Heart right ventricle (tissue), 16 donors: ENCODE data around the gene MRAS. TPM values are rescaled to one million over a fixed set of nuclear protein-coding genes. Genes with fewer than 3 reads are reported as not detected.

ENCODE experiments used
- ATAC-seq, 8 donors: fragments of 200-7000 bp; cut with Tn5 transposase; one replicate each; pipeline ENCODE4 v1.9.1; 2020; ENCODE audit warnings: mild to moderate bottlenecking in 8 of 8, moderate library complexity in 8 of 8, moderate number of reproducible peaks in 1 of 8
- DNase-seq, 2 donors: peaks; one replicate each; pipeline ENCODE4 v3.0.0-alpha.2; 2020
- H3K27ac ChIP-seq, 10 donors: fragments of 200-600 bp; sonication (generic) in 2 of 10; one replicate each; pipeline versions ENCODE4 v1.5.0 to v1.8.0; 2020 to 2022; ENCODE audit warnings: mild to moderate bottlenecking in 3 of 10
- H3K27me3 ChIP-seq, 7 donors: fragments of 200-600 bp; one replicate each; pipeline ENCODE4 v1.8.0; 2021 to 2022; ENCODE audit warnings: mild to moderate bottlenecking in 2 of 7
- H3K36me3 ChIP-seq, 9 donors: fragments of 200-600 bp; sonication (generic) in 1 of 9; one replicate each; pipeline versions ENCODE4 v1.5.0 to v1.8.0; 2020 to 2022; ENCODE audit warnings: mild to moderate bottlenecking in 2 of 9
- H3K4me1 ChIP-seq, 9 donors: fragments of 200-600 bp; sonication (generic) in 1 of 9; one replicate each; pipeline versions ENCODE4 v1.5.0 to v1.8.0; 2020 to 2022; ENCODE audit warnings: mild to moderate bottlenecking in 4 of 9
- H3K4me3 ChIP-seq, 10 donors: fragments of 200-600 bp; sonication (generic) in 2 of 10; one replicate each; pipeline versions ENCODE4 v1.5.0 to v1.8.0; 2020 to 2022; ENCODE audit warnings: mild to moderate bottlenecking in 7 of 10, moderate library complexity in 2 of 10
- H3K9me3 ChIP-seq, 11 donors: fragments of 200-600 bp in 10 of 11; sonication (generic) in 2 of 11; one replicate each; pipeline versions ENCODE4 v1.5.0 to v1.8.0; 2013 to 2022; ENCODE audit warnings: mild to moderate bottlenecking in 2 of 11, control low read depth in 1 of 11, moderate library complexity in 1 of 11
- whole genome bisulfite sequencing, 2 donors: extraction: QIAGEN DNeasy Blood & Tissue Kit; methylation state at CpG; one replicate each; pipeline ENCODE4 v1.1.7; 2013; ENCODE audit warnings: inconsistent platforms in 1 of 2; 5-methylcytosine and 5-hydroxymethylcytosine counted together
- intact Hi-C, 10 donors: fragments of 100-400 bp; cut with DNase I; formaldehyde crosslinking; loops; one replicate each; pipeline versions ENCODE4 v1.11.1 to v1.14.2; 2022
- polyA plus RNA-seq, 2 donors: library from polyadenylated mRNA; stranded (reverse); fragments of 200-250 nt; gene quantifications; one replicate each; pipeline ENCODE4 v1.2.3, GENCODE V29; 2013
- total RNA-seq, 10 donors: library from RNA; stranded (reverse); fragmentation: NEBNext Ultra II Directional in 3 of 10; extraction: Animal tissue kit (Norgen Biotek cat#: 25700) in 3 of 10; gene quantifications; one replicate each; pipeline versions ENCODE4 v1.2.1 to v1.2.4, GENCODE V29; 2021 to 2023
- TF ChIP-seq, protein P1 (sequence below), 9 donors: fragments of 200-600 bp; sonication (generic) in 2 of 9; IDR thresholded peaks; one replicate each; pipeline versions ENCODE4 v1.5.0 to v1.8.0; 2021 to 2022; ENCODE audit warnings: antibody characterized with exemption in 9 of 9, mild to moderate bottlenecking in 5 of 9, moderate library complexity in 1 of 9
- donor health status: Arrhythmogenic right ventricular cardiomyopathy.
- donor health status: ischemic (EF 13 %, LVEDD 7.1; RV severe dilation, severe dysfunction).
- donor health status: healthy with polysubstance abuse.
- donor health status: DM: no; HTN: yes; CAD: no.
- donor health status: DM: no; HTN: no; CAD: no.
- donor health status: ischemic (EF 25% LVEDD 6.9; RV normal size, moderate dysfunction).
- donor health status: ischemic (EF 25% LVEDD 5.7; RV mildly dilated, moderate dysfunction).
- donor health status: healthy.
- donor health status: DM: yes; HTN: yes; CAD: no.
- donor health status: Ischemic cardiomyopathy.
- donor health status: ischemic (EF 35%, LVEDD 5.7; RV mildly dilated, moderate dysfunction).
- donor health status: nonischemic (EF 11% LVEDD 7.7; RV severe dilation, severe dysfunction).
- donor health status: DM: yes; HTN: yes; CAD: no.
- donor health status: PGD.
- donor health status: ischemic (EF 29% LVEDD 5.4; RV normal size, mild dysfunction).
- donor health status: nonischemic (EF 23%, LVEDD 6.1; RV moderate dilation, normal function).

Gene MRAS
- total and polyA plus RNA-seq, 12 donors: 78.6 to 381 (median 256) TPM

GRCh38 chr3:138398791-138399575 lies 50.6 kb downstream of the MRAS start:
- no peaks in the 10 kb centered on the region for H3K27me3 ChIP-seq
- WGBS, 2 donors: 69 to 73% methylated on average over 11 of the region's 11 CpGs
- peaks cover 0 to 89% (median 45%) of the 10 kb centered on the region in 9 donors for H3K4me1 ChIP-seq
- intact Hi-C loops: loop anchor here in 8 of 10 donors (5.0 to 10.0 kb wide), 5 partner anchors 37 to 67 kb away; partner anchors contain the start of gene MRAS (in 5 of the 8)
- peaks cover 0 to 70% (median 31%) of the 10 kb centered on the region in 9 donors for H3K36me3 ChIP-seq
- peak in 2 of 8 donors; percentile 7 to 12 for ATAC-seq
- no peak overlapping the region for H3K4me3 ChIP-seq
- no peaks in the 10 kb centered on the region for H3K9me3 ChIP-seq
- peak overlapping the region; percentile 20 to 92 (median 65) for H3K27ac ChIP-seq
- DNase-seq: no peak
- TF ChIP-seq, protein P1, sequence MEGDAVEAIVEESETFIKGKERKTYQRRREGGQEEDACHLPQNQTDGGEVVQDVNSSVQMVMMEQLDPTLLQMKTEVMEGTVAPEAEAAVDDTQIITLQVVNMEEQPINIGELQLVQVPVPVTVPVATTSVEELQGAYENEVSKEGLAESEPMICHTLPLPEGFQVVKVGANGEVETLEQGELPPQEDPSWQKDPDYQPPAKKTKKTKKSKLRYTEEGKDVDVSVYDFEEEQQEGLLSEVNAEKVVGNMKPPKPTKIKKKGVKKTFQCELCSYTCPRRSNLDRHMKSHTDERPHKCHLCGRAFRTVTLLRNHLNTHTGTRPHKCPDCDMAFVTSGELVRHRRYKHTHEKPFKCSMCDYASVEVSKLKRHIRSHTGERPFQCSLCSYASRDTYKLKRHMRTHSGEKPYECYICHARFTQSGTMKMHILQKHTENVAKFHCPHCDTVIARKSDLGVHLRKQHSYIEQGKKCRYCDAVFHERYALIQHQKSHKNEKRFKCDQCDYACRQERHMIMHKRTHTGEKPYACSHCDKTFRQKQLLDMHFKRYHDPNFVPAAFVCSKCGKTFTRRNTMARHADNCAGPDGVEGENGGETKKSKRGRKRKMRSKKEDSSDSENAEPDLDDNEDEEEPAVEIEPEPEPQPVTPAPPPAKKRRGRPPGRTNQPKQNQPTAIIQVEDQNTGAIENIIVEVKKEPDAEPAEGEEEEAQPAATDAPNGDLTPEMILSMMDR (IDR thresholded peaks at IDR 0.05): no peak

GRCh38 chr3:138399766-138400165 lies 51.4 kb downstream of the MRAS start:
- 43 to 59% methylated on average over 10 of the region's 10 CpGs for WGBS, 2 donors
- H3K4me1 ChIP-seq: peaks cover 0 to 82% (median 45%) of the 10 kb centered on the region in 9 donors
- H3K27ac ChIP-seq: peak overlapping the region; percentile 20 to 92 (median 63)
- peak in 5 of 8 donors; percentile 5 to 57 (median 27) for ATAC-seq
- no peak overlapping the region for H3K4me3 ChIP-seq
- intact Hi-C loops: loop anchor here in 8 of 10 donors (5.0 to 10.0 kb wide), 5 partner anchors 37 to 67 kb away; partner anchors contain the start of gene MRAS (in 5 of the 8)
- H3K9me3 ChIP-seq: no peaks in the 10 kb centered on the region
- no peaks in the 10 kb centered on the region for H3K27me3 ChIP-seq
- H3K36me3 ChIP-seq: peaks cover 0 to 78% (median 38%) of the 10 kb centered on the region in 9 donors
- TF ChIP-seq, protein P1 (IDR thresholded peaks at IDR 0.05): no peak
- no peak for DNase-seq

DNA sequence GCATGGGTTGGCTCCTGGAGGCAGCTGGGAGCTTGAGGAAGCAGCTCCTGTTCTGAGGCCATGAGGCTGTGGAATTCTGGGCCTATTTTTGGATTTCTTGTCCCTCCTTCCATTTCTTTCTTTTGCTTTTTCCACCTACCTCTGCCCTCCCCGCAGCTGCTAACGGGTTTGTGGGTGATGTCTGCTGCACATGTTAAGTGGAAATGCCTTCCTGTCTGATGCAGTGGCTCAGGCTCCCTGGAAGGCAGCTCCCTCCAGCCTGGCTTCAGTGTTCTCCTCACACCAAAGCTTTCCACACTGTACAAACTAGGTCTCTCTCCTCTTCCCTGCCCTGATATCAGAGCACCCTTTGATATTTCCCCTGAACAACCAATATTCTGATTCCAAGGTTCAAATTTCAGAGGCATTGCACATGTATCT lies 52.3 kb downstream of the MRAS start:
- intact Hi-C loops: loop anchor here in 1 of 10 donors (5.0 kb wide), 1 partner anchor 68 kb away; no protein-coding TSS in a partner anchor
- peaks cover 0 to 87% (median 43%) of the 10 kb centered on the region in 9 donors for H3K36me3 ChIP-seq

GRCh38 chr3:138401834-138402233 lies 53.5 kb downstream of the MRAS start:
- H3K27me3 ChIP-seq: no peaks in the 10 kb centered on the region
- TF ChIP-seq, protein P1 (IDR thresholded peaks at IDR 0.05): no peak
- WGBS, 2 donors: 85 to 86% methylated on average over 7 of the region's 7 CpGs
- peaks cover 0 to 61% (median 34%) of the 10 kb centered on the region in 9 donors for H3K4me1 ChIP-seq
- H3K27ac ChIP-seq: peak overlapping the region in 5 of 10 donors; percentile 41 to 92 (median 64)
- intact Hi-C loops: loop anchor here in 1 of 10 donors (5.0 kb wide), 1 partner anchor 70 kb away; no protein-coding TSS in a partner anchor
- peaks cover 0 to 90% (median 43%) of the 10 kb centered on the region in 9 donors for H3K36me3 ChIP-seq
- H3K9me3 ChIP-seq: no peaks in the 10 kb centered on the region
- no peak overlapping the region for H3K4me3 ChIP-seq
- DNase-seq (no peak), ATAC-seq (peak in 1 of 8 donors; percentile 28)

More for the DNA sequence above, 52.3 kb downstream of the MRAS start:
- TF ChIP-seq, protein P1 (IDR thresholded peaks at IDR 0.05): no peak
- DNase-seq (no peak), ATAC-seq (peak in 1 of 8 donors; percentile 19)
- Histone ChIP-seq H3K27me3 (no peaks in the 10 kb centered on the region), H3K27ac (peak overlapping the region in 8 of 10 donors; percentile 35 to 92 (median 68)), H3K9me3 (no peaks in the 10 kb centered on the region), H3K4me3 (no peak overlapping the region), H3K4me1 (peaks cover 0 to 73% (median 44%) of the 10 kb centered on the region in 9 donors)
- WGBS, 2 donors: 17 to 55% methylated on average over 2 of the region's 2 CpGs
